K562 (cell line): ENCODE results near the gene TACR1.

ENCODE experiments used
- ARID2 ChIP-seq: fragments of 450-650 bp; IDR thresholded peaks from 2 replicates; pipeline ENCODE4 v1.6.1; 2017; ENCODE audit warnings: antibody characterized with exemption, mild to moderate bottlenecking
- BRD4 ChIP-seq: fragments of 200-600 bp; sonication (generic); IDR thresholded peaks from 2 replicates; pipeline ENCODE4 v1.6.1; 2017; ENCODE audit warnings: inconsistent platforms
- CBFB ChIP-seq: sonication (generic); formaldehyde crosslinking; IDR thresholded peaks from 2 replicates; pipeline ENCODE4 v1.4.0; 2020; ENCODE audit warnings: mild to moderate bottlenecking, missing genetic modification reagents
- KLF16 ChIP-seq: IDR thresholded peaks from 2 replicates; pipeline ENCODE4 v1.6.1; 2016; ENCODE audit warnings: antibody characterized with exemption
- PHTF2 ChIP-seq: fragments of 250-450 bp; sonication (Bioruptor Pico); IDR thresholded peaks from 2 replicates; pipeline ENCODE4 v1.5.0; 2021; ENCODE audit warnings: mild to moderate bottlenecking
- SMARCA5 ChIP-seq: fragments of 450-650 bp; IDR thresholded peaks from 2 replicates; pipeline ENCODE4 v1.6.1; 2016
- TBP ChIP-seq: optimal IDR thresholded peaks from 2 replicates; pipeline ENCODE3; 2011; ENCODE audit warnings: low read depth, low read length, improper control_type of control experiment
- TF ChIP-seq, protein P1 (sequence below), 3 experiments: IDR thresholded peaks in 2 of 3; conservative IDR thresholded peaks in 1 of 3; 2 replicates each; pipeline ENCODE4 v1.5.1; 2011 to 2012; ENCODE audit warnings: low read length in 3 of 3, mild to moderate bottlenecking in 3 of 3, control low read depth in 2 of 3, improper control_type of control experiment in 1 of 3, inconsistent platforms in 1 of 3, low read depth in 1 of 3, mixed read lengths in 1 of 3, moderate library complexity in 1 of 3; ENCODE audit not compliant: insufficient read depth in 2 of 3
- TF ChIP-seq, protein P2 (sequence below): fragments of 450-650 bp; IDR thresholded peaks from 2 replicates; pipeline ENCODE4 v1.6.1; 2016; ENCODE audit warnings: borderline replicate concordance

DNA sequence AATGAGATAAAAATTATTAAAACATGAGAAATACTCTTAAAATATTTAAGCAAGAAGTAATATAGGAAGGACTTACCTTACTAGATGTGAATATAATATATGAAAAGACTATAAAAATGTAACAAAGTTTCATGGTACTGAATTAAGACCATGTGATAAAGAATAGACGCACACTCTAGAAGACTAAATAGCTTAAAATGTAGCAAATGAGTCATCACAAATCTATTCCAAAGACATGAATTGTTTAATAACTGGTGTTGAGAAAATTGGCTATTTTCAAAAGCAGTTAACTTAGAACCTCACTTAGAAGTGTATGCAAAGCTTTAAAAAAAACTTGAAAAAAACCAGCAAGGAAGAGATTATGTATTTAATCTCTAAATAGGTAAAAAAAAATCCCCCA, 176.8 kb downstream of the TACR1 start:
- no peak for TF ChIP-seq PHTF2 (CRISPR knock-in tag)
- TF ChIP-seq BRD4 = no peak
- no peak for TF ChIP-seq KLF16
- TF ChIP-seq, protein P1, sequence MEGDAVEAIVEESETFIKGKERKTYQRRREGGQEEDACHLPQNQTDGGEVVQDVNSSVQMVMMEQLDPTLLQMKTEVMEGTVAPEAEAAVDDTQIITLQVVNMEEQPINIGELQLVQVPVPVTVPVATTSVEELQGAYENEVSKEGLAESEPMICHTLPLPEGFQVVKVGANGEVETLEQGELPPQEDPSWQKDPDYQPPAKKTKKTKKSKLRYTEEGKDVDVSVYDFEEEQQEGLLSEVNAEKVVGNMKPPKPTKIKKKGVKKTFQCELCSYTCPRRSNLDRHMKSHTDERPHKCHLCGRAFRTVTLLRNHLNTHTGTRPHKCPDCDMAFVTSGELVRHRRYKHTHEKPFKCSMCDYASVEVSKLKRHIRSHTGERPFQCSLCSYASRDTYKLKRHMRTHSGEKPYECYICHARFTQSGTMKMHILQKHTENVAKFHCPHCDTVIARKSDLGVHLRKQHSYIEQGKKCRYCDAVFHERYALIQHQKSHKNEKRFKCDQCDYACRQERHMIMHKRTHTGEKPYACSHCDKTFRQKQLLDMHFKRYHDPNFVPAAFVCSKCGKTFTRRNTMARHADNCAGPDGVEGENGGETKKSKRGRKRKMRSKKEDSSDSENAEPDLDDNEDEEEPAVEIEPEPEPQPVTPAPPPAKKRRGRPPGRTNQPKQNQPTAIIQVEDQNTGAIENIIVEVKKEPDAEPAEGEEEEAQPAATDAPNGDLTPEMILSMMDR (IDR thresholded peaks at IDR 0.05 in 2 of 3, conservative IDR thresholded peaks at IDR 0.05 in 1 of 3; ENCODE audit: insufficient read depth in 2 of 3, low read depth in 1 of 3, low read length in 3 of 3) = no peak
- no peak for TF ChIP-seq TBP
- TF ChIP-seq ARID2 = no peak
- TF ChIP-seq, protein P2, sequence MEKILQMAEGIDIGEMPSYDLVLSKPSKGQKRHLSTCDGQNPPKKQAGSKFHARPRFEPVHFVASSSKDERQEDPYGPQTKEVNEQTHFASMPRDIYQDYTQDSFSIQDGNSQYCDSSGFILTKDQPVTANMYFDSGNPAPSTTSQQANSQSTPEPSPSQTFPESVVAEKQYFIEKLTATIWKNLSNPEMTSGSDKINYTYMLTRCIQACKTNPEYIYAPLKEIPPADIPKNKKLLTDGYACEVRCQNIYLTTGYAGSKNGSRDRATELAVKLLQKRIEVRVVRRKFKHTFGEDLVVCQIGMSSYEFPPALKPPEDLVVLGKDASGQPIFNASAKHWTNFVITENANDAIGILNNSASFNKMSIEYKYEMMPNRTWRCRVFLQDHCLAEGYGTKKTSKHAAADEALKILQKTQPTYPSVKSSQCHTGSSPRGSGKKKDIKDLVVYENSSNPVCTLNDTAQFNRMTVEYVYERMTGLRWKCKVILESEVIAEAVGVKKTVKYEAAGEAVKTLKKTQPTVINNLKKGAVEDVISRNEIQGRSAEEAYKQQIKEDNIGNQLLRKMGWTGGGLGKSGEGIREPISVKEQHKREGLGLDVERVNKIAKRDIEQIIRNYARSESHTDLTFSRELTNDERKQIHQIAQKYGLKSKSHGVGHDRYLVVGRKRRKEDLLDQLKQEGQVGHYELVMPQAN = no peak
- no peak for TF ChIP-seq SMARCA5
- TF ChIP-seq CBFB = no peak
